ENCODE data around the gene ZCWPW1. TPM values are rescaled to one million over a fixed set of nuclear protein-coding genes. Genes with fewer than 3 reads are reported as not detected.

ZCWPW1 gene
- 0.66 and 1.0 TPM in 2 replicates for total RNA-seq (2012; rRNA removed)

GRCh38 chr7:100428199-100428966 lies at the start of gene ZCWPW1:
TSS of gene ZCWPW1 (minus strand) at chr7:100428703. CDS start at chr7:100420649, 8,054 bp downstream.
- Histone ChIP-seq H3K4me2 (ENCODE audit: low read length) (peak within 1 kb of the TSS; percentile 98), H3K4me1 (ENCODE audit: control insufficient read depth, insufficient read depth, low read length) (peaks cover 28% of the 10 kb centered on the region), H3K4me3 (ENCODE audit: low read length) (peak within 1 kb of the TSS; percentile 90), H3K27me3 (ENCODE audit: control insufficient read depth, insufficient read depth, low read length) (no peaks in the 10 kb centered on the region), H3K36me3 (ENCODE audit: insufficient read depth, low read length) (peaks cover 30% of the 10 kb centered on the region), H3K9ac (ENCODE audit: low read depth, low read length) (peak within 1 kb of the TSS; percentile 99), H3K9me3 (replicated peaks; ENCODE audit: low read length) (no peaks in the 10 kb centered on the region)

- Histone ChIP-seq H3K4me1 (ENCODE audit: control insufficient read depth, insufficient read depth, low read length) (peaks cover 35% of the 10 kb centered on the region), H3K36me3 (ENCODE audit: insufficient read depth, low read length) (peaks cover 24% of the 10 kb centered on the region), H3K4me2 (ENCODE audit: low read length) (peak overlapping the region; percentile 98), H3K27me3 (ENCODE audit: control insufficient read depth, insufficient read depth, low read length) (no peaks in the 10 kb centered on the region), H3K4me3 (ENCODE audit: low read length) (peak overlapping the region; percentile 96), H3K9ac (ENCODE audit: low read depth, low read length) (peak overlapping the region; percentile 91), H3K9me3 (replicated peaks; ENCODE audit: low read length) (no peaks in the 10 kb centered on the region)
Observed at GRCh38 chr7:100477871-100478267, 49.4 kb upstream of the ZCWPW1 start.

- Histone ChIP-seq H3K36me3 (ENCODE audit: insufficient read depth, low read length) (peaks cover 29% of the 10 kb centered on the region), H3K27me3 (ENCODE audit: control insufficient read depth, insufficient read depth, low read length) (no peaks in the 10 kb centered on the region), H3K4me3 (ENCODE audit: low read length) (peak overlapping the region; percentile 96), H3K9ac (ENCODE audit: low read depth, low read length) (peak overlapping the region; percentile 91), H3K9me3 (replicated peaks; ENCODE audit: low read length) (no peaks in the 10 kb centered on the region), H3K4me1 (ENCODE audit: control insufficient read depth, insufficient read depth, low read length) (peaks cover 36% of the 10 kb centered on the region), H3K4me2 (ENCODE audit: low read length) (peak overlapping the region; percentile 98)
Observed at GRCh38 chr7:100476903-100477870, 48.7 kb upstream of the ZCWPW1 start.

- Histone ChIP-seq H3K9ac (ENCODE audit: low read depth, low read length) (peak overlapping the region; percentile 91), H3K27me3 (ENCODE audit: control insufficient read depth, insufficient read depth, low read length) (no peaks in the 10 kb centered on the region), H3K4me3 (ENCODE audit: low read length) (peak overlapping the region; percentile 96), H3K4me1 (ENCODE audit: control insufficient read depth, insufficient read depth, low read length) (peaks cover 36% of the 10 kb centered on the region), H3K4me2 (ENCODE audit: low read length) (peak overlapping the region; percentile 98), H3K36me3 (ENCODE audit: insufficient read depth, low read length) (peaks cover 33% of the 10 kb centered on the region), H3K9me3 (replicated peaks; ENCODE audit: low read length) (no peaks in the 10 kb centered on the region)
Observed at GRCh38 chr7:100476101-100476780, 47.7 kb upstream of the ZCWPW1 start.

GRCh38 chr7:100475549-100475948 lies 47.0 kb upstream of the ZCWPW1 start:
- H3K36me3 ChIP-seq (ENCODE audit: insufficient read depth, low read length): peaks cover 37% of the 10 kb centered on the region
- H3K4me3 ChIP-seq (ENCODE audit: low read length): peak overlapping the region; percentile 96
- H3K9ac ChIP-seq (ENCODE audit: low read depth, low read length): peak overlapping the region; percentile 91
- peaks cover 36% of the 10 kb centered on the region for H3K4me1 ChIP-seq (ENCODE audit: control insufficient read depth, insufficient read depth, low read length)
- peak overlapping the region; percentile 98 for H3K4me2 ChIP-seq (ENCODE audit: low read length)
- no peaks in the 10 kb centered on the region for H3K27me3 ChIP-seq (ENCODE audit: control insufficient read depth, insufficient read depth, low read length)
- H3K9me3 ChIP-seq (replicated peaks; ENCODE audit: low read length): no peaks in the 10 kb centered on the region

- H3K27me3 ChIP-seq (ENCODE audit: control insufficient read depth, insufficient read depth, low read length): no peaks in the 10 kb centered on the region
- peak overlapping the region; percentile 52 for H3K4me2 ChIP-seq (ENCODE audit: low read length)
- H3K36me3 ChIP-seq (ENCODE audit: insufficient read depth, low read length): peaks cover 47% of the 10 kb centered on the region
- H3K4me1 ChIP-seq (ENCODE audit: control insufficient read depth, insufficient read depth, low read length): peaks cover 33% of the 10 kb centered on the region
- H3K9me3 ChIP-seq (replicated peaks; ENCODE audit: low read length): no peaks in the 10 kb centered on the region
- peak overlapping the region; percentile 30 for H3K4me3 ChIP-seq (ENCODE audit: low read length)
- peak overlapping the region; percentile 21 for H3K9ac ChIP-seq (ENCODE audit: low read depth, low read length)
Observed at GRCh38 chr7:100472854-100473499, 44.5 kb upstream of the ZCWPW1 start.

- Histone ChIP-seq H3K4me3 (ENCODE audit: low read length) (no peak overlapping the region), H3K27me3 (ENCODE audit: control insufficient read depth, insufficient read depth, low read length) (no peaks in the 10 kb centered on the region), H3K4me1 (ENCODE audit: control insufficient read depth, insufficient read depth, low read length) (peaks cover 33% of the 10 kb centered on the region)
Observed at GRCh38 chr7:100472121-100472851, 43.8 kb upstream of the ZCWPW1 start.

GRCh38 chr7:100471021-100471420 lies 42.5 kb upstream of the ZCWPW1 start:
- no peak overlapping the region for H3K4me2 ChIP-seq (ENCODE audit: low read length)
- no peak overlapping the region for H3K9ac ChIP-seq (ENCODE audit: low read depth, low read length)
- peaks cover 49% of the 10 kb centered on the region for H3K36me3 ChIP-seq (ENCODE audit: insufficient read depth, low read length)
- H3K4me3 ChIP-seq (ENCODE audit: low read length): no peak overlapping the region
- H3K27me3 ChIP-seq (ENCODE audit: control insufficient read depth, insufficient read depth, low read length): no peaks in the 10 kb centered on the region
- H3K9me3 ChIP-seq (replicated peaks; ENCODE audit: low read length): no peaks in the 10 kb centered on the region
- peaks cover 28% of the 10 kb centered on the region for H3K4me1 ChIP-seq (ENCODE audit: control insufficient read depth, insufficient read depth, low read length)

More at GRCh38 chr7:100472121-100472851, 43.8 kb upstream of the ZCWPW1 start:
- peak overlapping the region; percentile 52 for H3K4me2 ChIP-seq (ENCODE audit: low read length)
- peak overlapping the region; percentile 21 for H3K9ac ChIP-seq (ENCODE audit: low read depth, low read length)
- H3K9me3 ChIP-seq (replicated peaks; ENCODE audit: low read length): no peaks in the 10 kb centered on the region
- peaks cover 50% of the 10 kb centered on the region for H3K36me3 ChIP-seq (ENCODE audit: insufficient read depth, low read length)

- no peak overlapping the region for H3K9ac ChIP-seq (ENCODE audit: low read depth, low read length)
- H3K9me3 ChIP-seq (replicated peaks; ENCODE audit: low read length): no peaks in the 10 kb centered on the region
- H3K4me2 ChIP-seq (ENCODE audit: low read length): no peak overlapping the region
- H3K4me3 ChIP-seq (ENCODE audit: low read length): no peak overlapping the region
- peaks cover 45% of the 10 kb centered on the region for H3K36me3 ChIP-seq (ENCODE audit: insufficient read depth, low read length)
- H3K27me3 ChIP-seq (ENCODE audit: control insufficient read depth, insufficient read depth, low read length): no peaks in the 10 kb centered on the region
- H3K4me1 ChIP-seq (ENCODE audit: control insufficient read depth, insufficient read depth, low read length): peaks cover 36% of the 10 kb centered on the region
Observed at GRCh38 chr7:100469227-100470044, 40.9 kb upstream of the ZCWPW1 start.
